ENCODE measurements around the gene MTMR3.
A peak's percentile ranks its signal among the peaks of the same experiment; 100 is the strongest.

Gene MTMR3

GRCh38 chr22:29871684-29872083, 11.3 kb upstream of the MTMR3 start:
- no peak for DNase-seq

GRCh38 chr22:29872144-29872893, 10.7 kb upstream of the MTMR3 start:
- no peak for DNase-seq

GRCh38 chr22:29872989-29873388, 10.0 kb upstream of the MTMR3 start:
- no peak for DNase-seq

DNA sequence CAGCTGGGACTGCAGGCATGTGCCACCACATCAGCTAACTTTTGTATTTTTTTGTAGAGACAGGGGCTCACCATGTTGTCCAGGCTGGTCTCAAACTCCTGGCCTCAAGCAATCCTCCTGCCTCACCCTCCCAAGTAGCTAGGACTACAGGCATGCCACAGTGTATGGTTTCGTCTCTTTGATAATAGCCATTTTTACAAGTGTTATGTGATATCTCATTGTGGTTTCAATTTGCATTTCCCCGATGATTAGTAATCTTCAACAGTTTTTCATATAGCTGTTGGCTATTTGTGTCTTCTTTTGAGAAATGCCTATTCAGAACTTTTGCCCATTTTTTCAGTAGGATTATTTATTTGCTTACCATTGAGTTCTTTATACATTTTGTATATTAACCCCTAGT, 9.0 kb upstream of the MTMR3 start:
- DNase-seq: no peak

GRCh38 chr22:29877620-29878019, 5.4 kb upstream of the MTMR3 start:
- DNase-seq: no peak

DNA sequence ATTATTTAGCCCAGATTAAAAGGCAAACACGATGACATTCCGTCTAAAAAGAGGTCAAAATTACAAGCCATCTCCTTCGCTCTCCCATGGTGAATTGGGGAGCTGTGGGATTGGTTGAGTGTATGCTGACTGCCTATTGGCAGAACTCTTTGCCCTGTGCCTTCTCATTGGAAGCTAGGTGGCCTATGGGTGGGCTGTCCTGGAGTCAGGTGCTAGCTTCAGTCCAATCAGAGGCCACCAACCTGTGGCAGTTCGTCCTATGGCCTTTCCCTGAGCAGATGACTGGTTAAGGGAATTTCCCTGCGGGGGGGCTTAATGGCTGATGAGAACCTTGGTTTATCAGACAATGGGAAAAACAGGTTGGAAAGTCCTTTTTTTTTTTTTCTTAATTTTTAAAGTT, 3.2 kb upstream of the MTMR3 start:
- no peak for DNase-seq

DNA sequence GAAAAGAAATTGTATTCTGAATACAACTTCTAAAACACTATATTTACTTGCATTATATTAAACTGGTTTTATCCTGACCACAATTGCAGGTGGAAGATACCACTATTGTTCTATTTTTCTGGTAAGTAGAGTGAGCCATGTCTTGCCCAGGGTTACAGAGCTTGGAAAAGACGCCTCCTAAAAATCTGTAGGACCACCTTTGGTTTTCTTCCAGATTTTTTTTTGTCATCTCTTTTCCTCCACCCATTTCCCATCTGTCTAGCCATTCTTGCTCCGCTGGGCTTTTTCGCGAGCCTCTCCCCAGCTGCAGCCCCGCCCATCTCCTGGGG, 294 bp upstream of the MTMR3 start:
- DNase-seq: no peak

DNA sequence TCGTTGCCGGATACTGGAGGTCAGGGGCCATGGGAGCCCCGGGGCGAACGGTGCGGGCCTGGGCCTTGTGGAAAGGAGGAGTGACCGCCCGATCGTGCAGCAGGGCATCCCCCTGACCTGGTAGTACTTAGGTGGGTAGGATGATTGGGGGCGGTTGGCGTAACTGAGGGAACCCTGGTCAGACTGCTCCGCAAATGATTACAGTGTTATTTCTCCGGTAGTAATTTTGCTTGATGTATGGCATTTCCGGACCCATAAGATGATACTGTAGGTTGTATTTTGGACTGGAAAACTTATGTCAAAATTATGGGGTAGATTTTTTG, 762 bp downstream of the MTMR3 start:
- no peak for DNase-seq

GRCh38 chr22:29885610-29886009, 2.6 kb downstream of the MTMR3 start:
- no peak for DNase-seq

- DNase-seq: no peak
Measured at GRCh38 chr22:29886596-29886995, 3.6 kb downstream of the MTMR3 start.

DNA sequence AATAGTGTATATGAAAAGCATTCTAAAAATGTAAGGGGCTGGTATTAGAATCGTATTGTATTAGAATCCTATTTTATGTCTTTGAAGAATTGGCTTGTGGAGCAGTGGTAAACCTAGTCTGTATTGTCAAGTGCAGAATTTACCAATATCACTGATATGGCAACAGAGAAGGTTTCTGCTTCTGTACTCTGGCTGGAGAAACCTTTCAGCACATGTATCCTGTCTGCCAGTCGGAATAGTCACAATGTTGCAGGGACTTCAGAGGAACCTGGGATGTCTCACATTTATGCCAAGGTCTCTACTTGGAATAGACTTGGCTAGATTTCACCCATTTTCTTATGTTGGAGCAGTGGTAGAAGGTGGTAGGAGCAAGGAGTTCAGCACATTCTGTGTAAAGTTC, 4.4 kb downstream of the MTMR3 start:
- no peak for DNase-seq

DNA sequence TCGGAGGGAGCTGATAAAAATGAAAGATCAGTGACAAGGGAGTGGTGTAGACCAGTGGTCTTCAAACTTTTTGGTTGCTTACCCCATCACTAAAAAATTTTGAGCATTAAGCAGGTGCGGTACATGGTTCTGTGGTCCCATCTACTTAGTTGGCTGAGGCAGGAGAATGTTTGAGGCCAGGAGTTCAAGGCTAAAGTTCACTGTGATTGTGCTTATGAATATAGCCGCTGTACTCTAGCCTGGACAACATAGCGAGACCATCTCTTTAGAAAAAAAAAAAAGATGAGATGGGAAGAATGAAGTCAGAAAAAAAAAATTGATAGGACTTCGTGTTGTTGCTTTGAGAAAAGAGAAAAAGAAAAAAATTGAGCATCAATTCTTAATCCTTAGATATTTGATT, 7.8 kb downstream of the MTMR3 start:
- DNase-seq: no peak

GRCh38 chr22:29892315-29893156, 9.6 kb downstream of the MTMR3 start:
- no peak for DNase-seq

GRCh38 chr22:29901354-29901753, 18.4 kb downstream of the MTMR3 start:
- no peak for DNase-seq

DNA sequence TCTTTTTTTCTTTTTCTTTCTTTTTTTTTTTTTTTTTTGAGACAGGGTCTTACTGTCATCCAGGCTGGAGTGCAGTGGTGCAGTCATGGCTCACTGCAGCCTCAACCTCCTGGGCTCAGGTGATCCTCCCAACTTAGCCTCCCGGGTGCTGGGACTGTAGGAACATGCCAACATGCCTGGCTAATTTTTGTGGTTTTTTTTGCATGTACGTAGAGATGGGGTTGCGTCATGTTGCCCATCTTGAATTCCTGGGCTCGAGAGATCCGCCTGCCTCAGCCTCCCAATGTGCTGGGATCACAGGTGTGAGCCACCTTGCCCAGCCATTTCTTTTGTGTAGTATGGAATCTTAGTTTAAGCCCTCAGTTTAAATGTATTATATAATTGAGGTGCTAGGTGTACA, 20.4 kb downstream of the MTMR3 start:
- no peak for DNase-seq

- no peak for DNase-seq
Measured at GRCh38 chr22:29904020-29904419, 21.0 kb downstream of the MTMR3 start.

- peak; percentile 88 for DNase-seq
Measured at GRCh38 chr22:29907753-29908515, 25.0 kb downstream of the MTMR3 start.

DNA sequence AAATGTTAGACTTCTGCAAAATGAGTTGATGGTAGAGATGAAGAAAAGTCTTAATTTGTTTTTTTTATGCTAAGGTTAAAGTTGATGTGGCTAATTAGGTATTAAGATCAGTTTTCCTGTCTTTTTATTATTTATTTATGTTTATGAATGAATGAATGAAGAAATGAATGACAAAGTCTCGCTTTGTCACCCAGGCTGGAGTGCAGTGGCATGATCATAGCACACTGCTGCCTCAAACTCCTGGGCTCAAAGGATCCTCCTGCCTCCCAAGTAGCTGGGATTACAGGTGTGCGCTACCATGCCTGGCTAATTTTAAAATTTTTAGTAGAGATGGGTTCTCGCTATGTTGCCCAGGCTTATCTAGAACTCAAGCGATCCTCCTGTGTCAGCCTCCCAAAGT, 29.2 kb downstream of the MTMR3 start:
- DNase-seq: no peak

DNA sequence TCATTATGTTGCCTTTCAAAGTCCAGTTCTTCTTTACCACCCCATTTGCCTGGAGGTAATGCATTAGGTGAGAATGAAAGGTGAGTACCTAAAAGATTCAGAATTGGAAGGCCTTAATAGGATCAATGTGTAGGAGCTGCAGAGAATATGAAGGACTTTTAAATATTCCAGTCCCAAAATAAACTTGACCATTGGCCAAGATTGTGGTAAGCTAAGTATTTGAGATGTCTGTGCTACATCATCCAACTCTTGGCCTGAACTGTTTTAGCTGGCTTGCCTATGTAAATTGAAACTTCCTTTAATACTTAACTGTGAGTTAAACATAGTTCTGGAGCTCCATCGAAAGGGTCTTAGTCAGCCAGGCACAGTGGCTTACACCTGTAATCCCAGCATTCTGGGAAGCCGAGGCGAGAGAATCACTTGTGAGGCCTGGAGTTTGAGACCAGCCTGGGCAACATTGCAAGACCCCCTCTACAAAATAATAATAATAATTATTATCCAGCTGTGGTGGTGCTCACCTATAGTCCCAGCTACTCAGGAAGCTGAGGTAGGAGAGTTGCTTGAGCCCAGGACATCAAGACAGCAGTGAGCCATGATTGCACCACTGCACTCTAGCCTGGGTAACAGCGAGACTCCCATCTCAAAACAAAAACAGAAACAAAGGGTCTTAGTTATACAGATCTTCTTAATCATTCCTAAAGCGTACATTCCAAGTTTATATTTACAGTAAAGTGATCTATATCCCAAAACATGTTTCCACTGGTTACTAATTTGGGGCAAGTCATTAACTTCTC, 29.8 kb downstream of the MTMR3 start:
- DNase-seq: peak; percentile 50

DNA sequence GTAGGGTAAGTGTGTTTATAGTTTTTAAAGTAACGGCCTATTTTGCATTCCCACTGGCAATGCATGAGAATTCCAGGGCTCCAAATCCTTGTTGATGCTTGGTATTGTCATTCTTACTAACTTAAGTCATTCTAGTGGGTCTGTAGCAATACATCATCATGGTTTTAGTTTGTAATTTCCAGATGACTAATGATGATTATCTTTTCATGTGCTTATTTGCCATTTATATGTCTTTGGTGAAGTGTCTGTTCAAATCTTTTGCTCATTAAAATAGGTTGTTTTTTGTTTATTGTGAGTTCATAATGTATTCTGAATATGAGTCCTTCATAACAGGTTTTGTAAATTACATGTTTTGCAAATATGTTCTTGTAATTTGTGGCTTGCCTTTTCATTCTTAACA, 31.2 kb downstream of the MTMR3 start:
- DNase-seq: peak; percentile 37

GRCh38 chr22:29914991-29915533, 32.1 kb downstream of the MTMR3 start:
- no peak for DNase-seq

- no peak for DNase-seq
Measured at GRCh38 chr22:29916007-29916544, 33.1 kb downstream of the MTMR3 start.
